HG02970 (cell line): ENCODE data around the gene XPNPEP1.

Experiments used
- ATAC-seq: cut with Tn5 transposase; IDR thresholded peaks from one replicate; pipeline ENCODE4 v1.9.1; 2021; ENCODE audit warnings: mild to moderate bottlenecking, moderate library complexity, moderate number of reproducible peaks; ENCODE audit not compliant: unreplicated experiment, low FRiP score

The XPNPEP1 gene

GRCh38 chr10:109895848-109896247 lies 27.5 kb downstream of the XPNPEP1 start:
- no peak for ATAC-seq

DNA sequence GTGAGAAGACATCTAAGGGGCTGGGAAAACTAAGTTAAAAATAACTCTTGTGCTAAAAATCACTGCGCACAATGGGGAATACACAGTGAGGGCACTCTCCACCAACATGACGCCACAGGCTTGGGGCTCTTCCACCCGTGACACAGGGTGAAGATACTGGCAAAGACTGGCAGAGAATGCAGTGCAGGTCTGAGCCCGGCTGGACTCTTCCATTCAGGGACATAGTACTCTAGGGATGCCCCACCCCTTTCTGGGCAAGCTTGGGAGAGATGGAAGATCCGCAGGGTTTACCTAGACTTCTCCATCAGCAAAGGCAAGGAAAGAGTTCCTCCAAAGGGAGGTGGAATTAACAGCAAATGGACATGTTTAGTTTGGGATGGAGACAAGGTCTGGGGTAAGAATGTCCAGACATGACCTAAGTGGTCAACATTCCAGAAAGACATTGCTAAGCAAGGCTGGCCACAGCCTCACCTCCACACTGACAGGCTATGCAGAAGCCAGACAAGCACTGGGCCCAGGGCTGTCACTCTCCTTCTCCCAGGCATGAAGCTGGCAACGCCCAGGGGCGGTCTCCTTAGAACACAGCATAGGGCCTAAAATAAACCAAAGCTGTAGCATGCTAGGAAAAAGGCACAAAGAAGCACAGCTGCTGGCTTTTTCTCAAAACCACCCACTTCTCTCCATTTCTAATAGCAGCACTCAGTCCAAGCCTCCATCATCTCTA lies 28.1 kb downstream of the XPNPEP1 start:
- no peak for ATAC-seq

DNA sequence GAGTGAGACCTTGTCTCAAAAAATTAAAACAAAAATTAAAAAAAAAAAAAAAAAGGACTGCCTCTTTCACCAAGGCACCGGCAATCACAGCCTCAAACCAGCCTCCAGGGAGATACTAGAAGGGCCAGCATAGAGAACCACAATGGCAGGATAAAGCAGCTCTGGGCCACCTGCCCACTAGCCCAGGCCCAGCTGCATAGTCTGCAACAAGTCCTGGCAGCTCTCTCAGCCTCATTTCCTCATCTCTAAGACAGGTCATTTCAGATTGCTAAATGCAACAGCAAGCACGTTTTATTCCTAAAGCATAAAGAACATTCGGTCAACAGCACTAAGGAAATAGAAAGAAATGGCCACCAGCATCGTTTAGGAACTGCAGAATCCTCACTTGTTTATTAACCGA lies 28.8 kb downstream of the XPNPEP1 start:
- ATAC-seq, result no peak

DNA sequence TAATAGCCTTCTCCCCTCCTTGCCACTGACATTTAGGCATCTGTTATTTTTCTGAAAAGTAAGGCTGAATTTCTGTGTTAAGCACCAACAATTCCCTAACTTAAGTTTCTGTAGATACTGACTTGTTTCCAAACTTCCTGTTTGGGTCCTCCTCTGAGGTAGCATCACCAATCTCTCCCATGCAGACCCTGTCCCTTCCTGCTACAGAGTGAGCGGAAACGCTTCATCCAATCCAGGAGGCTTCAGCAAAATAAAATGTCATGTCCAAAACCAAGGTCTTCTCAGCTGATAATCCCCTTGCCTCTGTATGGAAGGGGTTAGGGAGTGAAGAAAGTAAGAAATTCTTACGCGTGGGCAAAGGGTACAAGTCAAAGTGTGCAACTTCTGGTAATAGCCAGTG lies 29.9 kb downstream of the XPNPEP1 start:
- ATAC-seq, result no peak

DNA sequence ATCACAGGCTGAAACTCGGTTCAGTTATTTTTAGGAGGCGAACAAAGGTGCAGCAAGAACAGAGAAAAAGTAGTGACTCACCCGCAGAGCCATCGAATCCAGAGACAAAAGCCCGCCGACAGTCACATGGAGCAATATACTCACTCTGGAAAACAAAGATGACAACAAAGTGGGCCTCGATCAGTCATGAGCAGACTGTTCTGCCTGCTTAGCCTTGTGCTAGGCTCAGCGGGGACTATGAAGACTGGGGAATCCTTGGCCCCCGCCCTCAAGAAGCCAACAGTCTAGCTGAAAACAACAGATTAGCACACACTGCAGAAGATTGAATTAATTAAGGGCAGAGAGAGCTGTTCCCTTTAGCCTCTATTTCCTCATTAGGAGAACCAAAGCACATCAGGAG lies 30.4 kb downstream of the XPNPEP1 start:
- ATAC-seq, result no peak

DNA sequence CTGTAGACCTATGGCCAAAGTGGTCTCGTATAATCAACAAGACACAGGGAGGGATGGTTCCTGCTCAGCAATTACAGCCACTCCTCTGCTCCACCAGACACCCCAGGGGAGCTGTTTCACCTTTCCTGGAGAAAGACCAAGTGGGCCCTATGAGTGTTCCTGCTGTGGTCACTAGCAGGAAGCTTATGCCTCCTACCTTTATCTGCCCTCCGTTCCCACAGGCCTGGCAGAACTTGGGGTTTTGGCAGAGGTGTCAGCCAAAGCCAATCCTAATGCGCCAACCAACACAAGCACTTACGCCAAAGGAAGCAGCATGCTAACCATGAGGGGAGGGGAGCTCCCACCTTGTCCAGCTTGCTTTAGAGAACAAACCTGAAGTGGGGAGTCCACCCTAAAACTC lies 31.2 kb downstream of the XPNPEP1 start:
- ATAC-seq, result no peak

DNA sequence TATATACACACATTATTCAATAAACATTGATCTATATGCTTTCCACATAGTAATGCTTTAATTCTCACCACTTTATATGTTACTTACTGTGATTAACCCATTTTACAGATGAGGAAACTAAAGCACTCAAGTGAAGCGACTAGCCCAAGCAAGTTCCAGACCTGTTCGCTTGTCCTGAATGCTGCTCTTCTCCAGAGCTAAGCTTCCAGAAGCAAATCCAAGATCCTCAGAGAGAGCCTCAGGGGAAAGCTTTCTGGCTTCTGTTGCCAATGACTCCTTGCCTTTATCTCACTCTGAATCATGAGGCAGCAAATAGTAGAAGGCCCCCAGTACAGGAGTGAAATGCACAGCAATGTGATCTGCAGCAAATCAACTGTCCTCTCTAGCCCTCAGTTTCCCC lies 32.2 kb downstream of the XPNPEP1 start:
- no peak for ATAC-seq

GRCh38 chr10:109889867-109890266 lies 33.4 kb downstream of the XPNPEP1 start:
- ATAC-seq, result no peak

DNA sequence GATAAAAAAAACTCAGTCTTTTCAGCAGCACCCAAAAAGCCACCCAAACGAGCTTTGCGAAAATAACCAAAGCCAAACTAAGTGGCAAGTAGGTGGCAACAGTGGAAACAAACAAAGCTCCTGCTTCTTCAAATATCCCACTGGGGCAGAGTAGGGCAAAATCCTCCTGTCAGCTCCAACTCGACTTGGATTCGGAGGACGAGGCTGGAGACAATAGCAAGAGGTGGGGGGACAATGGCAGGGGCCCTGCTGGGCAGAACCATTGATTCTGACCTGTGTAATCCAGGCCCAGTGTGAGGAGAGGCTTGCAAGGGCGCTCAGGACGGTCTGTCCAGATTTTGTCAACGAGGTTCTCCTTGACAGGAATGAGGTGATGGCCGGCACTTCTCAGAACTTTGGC lies 35.5 kb downstream of the XPNPEP1 start:
- no peak for ATAC-seq

DNA sequence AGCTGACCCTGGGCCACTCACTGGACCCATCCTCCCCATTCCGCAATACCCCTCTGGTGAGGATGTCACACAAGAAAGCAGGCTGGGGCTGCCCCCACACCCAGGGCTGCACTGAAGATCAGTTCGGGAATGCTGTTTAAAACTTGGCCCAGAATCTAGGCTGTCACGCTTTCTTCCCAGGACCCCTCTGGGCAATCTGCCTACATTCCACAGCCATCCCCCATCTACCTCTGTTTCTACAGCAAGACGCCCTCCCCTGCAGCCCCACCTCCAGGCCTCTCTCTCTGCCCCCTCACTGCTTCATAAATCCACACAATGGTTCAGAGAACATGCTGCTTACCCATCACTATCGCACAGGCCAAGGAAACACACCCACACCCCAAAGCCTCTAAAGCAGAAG lies 36.1 kb downstream of the XPNPEP1 start:
- no peak for ATAC-seq

DNA sequence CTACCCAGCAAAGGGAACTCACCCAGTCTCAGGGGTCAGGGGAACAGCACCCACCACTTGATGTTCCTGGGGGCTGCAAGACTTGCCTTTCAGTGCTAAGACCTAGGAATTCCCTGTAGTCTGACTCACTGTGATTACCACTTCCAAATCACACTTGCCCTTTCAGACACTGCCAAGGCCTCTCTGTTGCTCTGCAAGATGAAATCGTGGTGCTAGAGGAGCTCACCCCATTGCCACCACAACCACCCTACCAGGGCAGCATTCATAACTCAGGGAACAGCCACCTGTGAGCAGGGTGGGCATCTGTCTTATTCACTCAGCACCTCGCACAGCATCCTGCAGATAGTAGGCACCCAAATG lies 36.5 kb downstream of the XPNPEP1 start:
- no peak for ATAC-seq

DNA sequence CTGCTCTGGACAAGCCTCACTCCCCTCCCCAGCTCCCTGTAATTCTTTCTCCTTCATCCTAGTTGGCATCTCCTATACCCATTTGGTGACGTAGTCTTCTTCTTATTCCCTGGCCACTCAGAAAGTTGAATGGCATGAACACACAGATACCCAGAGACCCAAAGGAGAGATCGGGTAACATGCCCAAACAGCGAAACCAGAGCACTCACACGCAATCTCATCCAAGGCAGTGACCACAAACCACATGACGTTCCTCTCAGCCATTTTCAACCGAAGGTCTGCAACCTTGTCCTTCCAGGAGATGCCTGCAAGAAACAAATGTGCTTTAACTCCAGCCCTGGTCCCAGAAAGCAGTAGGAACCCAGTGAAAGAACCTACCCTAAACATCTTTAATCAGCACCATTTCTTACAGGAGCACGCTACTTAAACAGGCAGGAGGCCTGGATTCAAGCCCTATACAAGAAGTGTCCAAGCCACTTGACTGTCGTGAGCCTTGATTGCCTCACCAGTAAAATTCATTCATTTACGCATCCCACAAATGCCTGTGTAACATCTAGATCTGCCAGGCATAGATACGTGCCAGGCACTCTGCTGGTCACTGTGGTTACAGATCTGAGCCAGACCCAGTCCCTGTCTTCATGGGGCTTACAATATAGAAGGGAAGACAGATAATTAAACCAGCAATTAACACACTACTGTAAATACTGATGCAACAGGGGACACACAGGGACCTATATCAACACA lies 37.1 kb downstream of the XPNPEP1 start:
- ATAC-seq, result no peak

GRCh38 chr10:109883859-109884771 lies 39.2 kb downstream of the XPNPEP1 start:
- ATAC-seq, result peak; percentile 64

- no peak for ATAC-seq
These were observed 40.9 kb downstream of the XPNPEP1 start for GRCh38 chr10:109882251-109883057.

- ATAC-seq, result no peak
These were observed 41.6 kb downstream of the XPNPEP1 start for GRCh38 chr10:109881769-109882057.

- ATAC-seq, result no peak
These were observed 42.2 kb downstream of the XPNPEP1 start for GRCh38 chr10:109880886-109881768.

DNA sequence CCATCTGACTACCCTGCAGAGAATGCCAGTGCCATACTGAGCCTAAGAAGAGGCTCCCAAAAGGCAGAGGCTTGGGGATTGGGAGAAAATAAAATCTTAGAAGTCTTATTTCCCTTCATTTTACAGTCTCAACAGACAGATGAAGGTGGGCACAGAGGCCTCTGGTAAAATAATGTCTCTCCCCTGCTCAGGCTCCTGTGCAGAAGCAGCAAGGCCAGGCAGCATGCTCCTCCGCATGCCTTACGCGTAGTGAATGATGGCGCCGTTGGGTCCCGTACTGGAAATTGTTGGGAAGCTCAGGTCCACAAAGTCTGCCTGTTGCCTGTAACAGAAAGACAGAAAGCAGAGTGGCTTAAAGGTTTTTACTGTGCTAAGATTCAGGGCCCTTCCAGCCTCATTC lies 45.8 kb downstream of the XPNPEP1 start:
- no peak for ATAC-seq

- no peak for ATAC-seq
These were observed 47.2 kb downstream of the XPNPEP1 start for GRCh38 chr10:109875828-109876821.
